ENCODE results near the gene THOC6.
A peak's percentile ranks its signal among the peaks of the same experiment; 100 is the strongest.

THOC6 gene

GRCh38 chr16:3023669-3024478, at the start of gene THOC6, which contains the start of gene HCFC1R1:
Gene THOC6, plus strand, starts transcription at chr16:3024035. Its CDS starts 292 bp downstream, at chr16:3024327.
Gene HCFC1R1, minus strand, starts transcription at chr16:3023942. Its CDS starts 1 bp downstream, at chr16:3023941.
- DNase-seq, result peak; percentile 95

- DNase-seq, result no peak
Observed at GRCh38 chr16:2974319-2975056, 49.3 kb upstream of the THOC6 start.

- no peak for DNase-seq
Observed at GRCh38 chr16:2975161-2975795, 48.6 kb upstream of the THOC6 start.

- DNase-seq, result no peak
Observed at GRCh38 chr16:2976201-2976600, 47.6 kb upstream of the THOC6 start.

- DNase-seq, result no peak
Observed at GRCh38 chr16:2976673-2977072, 47.2 kb upstream of the THOC6 start.

- DNase-seq, result no peak
Observed at GRCh38 chr16:2977440-2977839, 46.4 kb upstream of the THOC6 start.

- DNase-seq, result no peak
Observed at GRCh38 chr16:2979669-2980226, 44.1 kb upstream of the THOC6 start.

GRCh38 chr16:2980227-2981176, 43.3 kb upstream of the THOC6 start, which contains the start of gene PKMYT1:
Gene PKMYT1, minus strand, starts transcription at chr16:2980446. Its CDS starts 789 bp downstream, at chr16:2979657.
- DNase-seq, result peak; percentile 93

GRCh38 chr16:2981177-2981898, 42.5 kb upstream of the THOC6 start:
- DNase-seq, result no peak

- no peak for DNase-seq
Observed at GRCh38 chr16:2981899-2982250, 42.0 kb upstream of the THOC6 start.

- no peak for DNase-seq
Observed at GRCh38 chr16:2982402-2982801, 41.4 kb upstream of the THOC6 start.

GRCh38 chr16:2983706-2984136, 40.1 kb upstream of the THOC6 start:
- DNase-seq, result peak; percentile 55

GRCh38 chr16:2985462-2985861, 38.4 kb upstream of the THOC6 start:
- no peak for DNase-seq

- DNase-seq, result no peak
Observed at GRCh38 chr16:2985893-2986355, 37.9 kb upstream of the THOC6 start.

- no peak for DNase-seq
Observed at GRCh38 chr16:2986623-2987188, 37.1 kb upstream of the THOC6 start.

- DNase-seq, result no peak
Observed at GRCh38 chr16:2987286-2987685, 36.5 kb upstream of the THOC6 start.

GRCh38 chr16:2987833-2988232, 36.0 kb upstream of the THOC6 start:
- no peak for DNase-seq

- no peak for DNase-seq
Observed at GRCh38 chr16:2988590-2989099, 35.2 kb upstream of the THOC6 start.

- DNase-seq, result no peak
Observed at GRCh38 chr16:2990891-2991290, 32.9 kb upstream of the THOC6 start.

GRCh38 chr16:2991566-2992261, 32.1 kb upstream of the THOC6 start:
- no peak for DNase-seq
